ENCODE results near the gene DPYD.
"Not testable (repeated sequence)": the region's sequence is repeated elsewhere in the genome, so short reads cannot be mapped to it uniquely, and the experiment has no call there.

The DPYD gene

DNA sequence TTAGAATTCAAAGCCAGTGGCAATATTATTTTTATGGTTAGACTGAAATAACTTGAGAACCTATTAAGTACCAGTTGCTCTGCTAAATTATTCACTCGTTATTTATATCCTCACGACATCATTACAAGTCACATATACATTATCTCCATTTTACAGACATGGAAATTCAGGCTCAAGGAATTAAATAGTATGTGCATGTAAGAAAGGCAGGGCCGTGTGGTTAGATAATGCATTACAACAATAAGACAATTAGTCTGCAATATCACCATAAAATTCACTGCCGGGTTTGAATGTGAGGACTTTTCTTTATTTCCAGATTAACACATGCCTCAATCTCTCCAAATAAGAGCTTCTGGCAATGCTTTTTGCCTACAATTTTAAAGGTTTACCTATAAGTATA lies 675.8 kb downstream of the DPYD start:
- in situ Hi-C loops (cut with MboI; ENCODE audit: low sequenced_read_pairs) = no loop called here

DNA sequence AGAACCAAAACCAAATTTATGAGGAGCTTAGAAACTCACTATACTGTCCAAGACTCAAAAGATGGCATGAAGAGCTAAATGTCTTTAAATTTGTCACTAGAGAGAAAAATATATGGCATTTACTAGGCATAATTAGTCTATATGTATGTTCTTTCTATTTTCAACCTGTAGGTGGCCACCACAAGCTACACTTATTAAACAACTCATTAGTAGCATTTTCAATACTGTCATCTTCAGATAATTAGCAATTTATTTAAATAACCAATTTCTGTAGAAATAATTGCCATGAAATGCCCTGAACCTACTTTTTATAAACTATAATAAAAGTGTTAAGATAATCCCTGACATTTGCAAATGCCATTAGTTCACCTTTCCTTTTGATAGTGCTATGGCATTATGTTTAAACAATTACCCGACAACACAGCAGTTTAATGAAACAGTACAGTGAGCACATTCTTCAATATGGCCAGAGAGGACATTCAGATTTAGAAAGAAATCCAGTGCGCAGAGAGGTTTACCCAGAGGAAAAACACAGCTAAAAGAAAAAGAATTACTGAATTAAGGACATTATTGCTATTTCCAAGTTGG lies 676.8 kb downstream of the DPYD start:
- in situ Hi-C loops (cut with MboI; ENCODE audit: low sequenced_read_pairs) = no loop called here

DNA sequence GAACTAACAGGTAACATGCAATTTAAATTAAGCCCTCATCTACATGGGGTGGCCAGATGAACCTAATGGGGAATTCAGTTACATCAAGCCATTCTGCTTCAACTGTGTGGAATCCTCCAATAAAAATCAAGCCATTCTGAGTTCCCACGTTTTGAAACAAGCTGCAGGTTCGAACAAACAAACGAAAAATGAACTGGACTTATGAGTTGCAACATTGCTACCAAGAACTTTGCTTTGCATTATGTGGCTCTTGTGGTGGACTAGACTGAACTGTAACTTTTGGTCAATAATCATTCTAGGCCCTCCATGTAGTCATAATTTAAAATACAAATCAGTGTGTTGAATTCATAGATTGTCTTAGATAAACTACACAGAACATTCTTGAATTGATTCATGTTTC lies 682.0 kb downstream of the DPYD start:
- in situ Hi-C loops (cut with MboI; ENCODE audit: low sequenced_read_pairs) = no loop called here

DNA sequence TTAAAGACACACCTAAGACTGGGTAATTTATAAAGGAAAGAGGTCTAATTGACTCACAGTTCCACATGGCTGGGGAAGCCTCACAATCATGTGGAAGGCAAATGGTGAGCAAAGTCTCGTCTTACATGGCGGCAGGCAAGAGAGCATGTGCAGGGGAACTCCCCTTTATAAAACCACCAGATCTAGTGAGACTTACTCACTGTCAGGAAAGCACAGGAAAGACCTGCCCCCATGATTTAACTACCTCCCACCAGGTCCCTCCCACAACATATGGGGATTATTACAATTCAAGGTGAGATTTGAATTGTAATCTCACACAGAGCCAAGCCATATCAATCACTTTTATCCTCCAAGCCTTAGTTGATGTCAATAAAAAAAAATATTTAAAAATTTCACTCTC lies 689.5 kb downstream of the DPYD start:
- in situ Hi-C loops (cut with MboI; ENCODE audit: low sequenced_read_pairs) = not testable (repeated sequence)

DNA sequence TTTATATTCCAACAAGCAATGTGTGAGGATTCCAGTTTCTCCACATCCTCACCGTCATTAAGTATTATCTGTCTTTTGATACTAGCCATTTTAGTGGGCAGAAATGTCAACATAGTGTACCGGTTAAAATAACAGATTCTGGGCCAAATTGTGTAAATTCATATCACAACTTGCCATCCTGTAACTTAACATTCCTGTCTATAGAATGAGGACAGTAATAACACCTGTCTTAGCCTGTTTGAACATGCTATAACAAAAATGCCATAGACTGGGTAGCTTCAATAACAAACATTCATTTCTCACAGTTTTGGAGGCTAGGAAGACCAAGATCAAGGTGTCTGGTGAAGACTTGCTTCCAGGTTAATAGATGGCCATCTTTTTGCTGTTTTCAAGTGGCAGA lies 708.2 kb downstream of the DPYD start:
- in situ Hi-C loops (cut with MboI; ENCODE audit: low sequenced_read_pairs) = no loop called here

DNA sequence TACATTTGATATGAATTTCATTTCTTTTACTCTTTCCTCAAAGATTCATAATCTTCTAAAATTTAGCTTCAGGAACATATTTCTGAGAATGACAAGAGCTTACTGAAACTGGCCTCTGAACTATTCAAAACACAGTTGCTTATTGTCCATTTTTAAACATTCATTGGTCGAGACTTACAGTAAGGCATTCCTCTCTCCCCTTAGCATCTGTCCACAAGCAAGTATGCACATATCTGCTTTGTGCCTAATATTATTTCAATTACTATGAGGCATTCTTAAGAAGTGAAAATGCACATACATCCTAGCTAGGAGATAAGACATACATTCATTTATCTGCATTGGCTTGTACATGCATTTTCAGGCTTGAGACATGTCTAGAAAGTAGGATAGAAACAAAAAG lies 710.5 kb downstream of the DPYD start:
- in situ Hi-C loops (cut with MboI; ENCODE audit: low sequenced_read_pairs) = no loop called here

DNA sequence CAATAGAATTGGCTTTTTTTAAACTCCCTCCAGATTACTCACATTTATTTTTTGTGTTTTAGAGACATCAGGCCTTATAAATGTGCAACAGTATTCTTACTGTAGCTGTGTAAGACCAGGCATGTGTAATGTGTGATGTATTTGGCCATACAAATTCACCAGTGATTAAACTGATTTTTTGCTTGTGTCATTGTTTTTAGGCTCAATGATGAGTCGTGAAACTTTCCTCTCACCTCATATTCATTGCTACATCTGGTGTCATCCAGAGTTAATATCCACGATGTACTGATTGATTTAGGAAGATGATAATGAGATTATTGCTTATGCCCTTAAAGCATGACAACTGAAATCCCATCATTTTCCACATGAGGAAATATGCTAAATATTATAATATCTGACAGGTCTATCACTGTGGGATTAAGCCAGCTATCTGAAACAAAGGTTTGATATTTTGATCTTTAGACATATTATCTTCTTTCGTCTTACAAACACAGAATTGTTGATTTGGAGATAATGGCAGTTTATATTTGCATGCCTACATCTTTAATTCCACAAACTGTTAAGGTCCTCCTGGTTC lies 711.4 kb downstream of the DPYD start:
- in situ Hi-C loops (cut with MboI; ENCODE audit: low sequenced_read_pairs) = no loop called here

DNA sequence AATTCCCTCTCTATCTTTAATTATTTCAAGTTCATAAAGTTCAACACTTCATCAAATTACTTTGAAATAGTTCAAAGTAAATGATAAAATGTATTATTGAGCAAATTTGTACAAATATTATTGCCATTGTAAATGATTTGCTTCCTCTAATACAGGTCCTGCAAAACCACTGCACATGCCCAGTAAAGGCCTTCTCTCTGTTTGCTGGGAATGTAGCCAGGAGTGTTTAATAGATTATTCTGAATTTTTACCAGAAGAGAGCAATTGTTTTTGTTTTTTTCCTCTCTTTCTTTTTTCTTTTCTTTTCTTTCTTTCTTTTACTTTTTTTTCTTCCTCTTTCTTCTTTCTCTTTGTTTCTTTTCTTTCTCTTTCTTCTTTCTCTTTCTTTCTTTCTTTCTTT lies 713.0 kb downstream of the DPYD start:
- in situ Hi-C loops (cut with MboI; ENCODE audit: low sequenced_read_pairs) = no loop called here

DNA sequence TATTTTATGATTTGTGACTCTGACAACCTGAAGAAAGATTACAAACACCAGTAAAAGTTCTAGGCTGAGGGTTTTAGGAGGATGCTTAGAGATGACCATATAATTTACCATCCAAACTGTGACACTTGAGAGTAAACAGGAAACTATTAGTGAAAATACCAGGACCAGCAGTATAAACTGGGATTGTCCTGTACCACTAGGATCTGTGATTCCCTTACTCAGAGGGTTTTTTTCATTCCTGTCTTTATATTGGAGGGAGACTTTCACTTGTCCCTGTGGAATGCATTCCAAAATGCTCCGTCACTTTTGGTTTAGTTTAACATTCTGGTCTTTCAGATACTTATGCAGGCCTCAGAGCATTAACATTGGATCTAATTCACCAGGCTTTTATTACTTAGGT lies 716.4 kb downstream of the DPYD start:
- in situ Hi-C loops (cut with MboI; ENCODE audit: low sequenced_read_pairs) = no loop called here

DNA sequence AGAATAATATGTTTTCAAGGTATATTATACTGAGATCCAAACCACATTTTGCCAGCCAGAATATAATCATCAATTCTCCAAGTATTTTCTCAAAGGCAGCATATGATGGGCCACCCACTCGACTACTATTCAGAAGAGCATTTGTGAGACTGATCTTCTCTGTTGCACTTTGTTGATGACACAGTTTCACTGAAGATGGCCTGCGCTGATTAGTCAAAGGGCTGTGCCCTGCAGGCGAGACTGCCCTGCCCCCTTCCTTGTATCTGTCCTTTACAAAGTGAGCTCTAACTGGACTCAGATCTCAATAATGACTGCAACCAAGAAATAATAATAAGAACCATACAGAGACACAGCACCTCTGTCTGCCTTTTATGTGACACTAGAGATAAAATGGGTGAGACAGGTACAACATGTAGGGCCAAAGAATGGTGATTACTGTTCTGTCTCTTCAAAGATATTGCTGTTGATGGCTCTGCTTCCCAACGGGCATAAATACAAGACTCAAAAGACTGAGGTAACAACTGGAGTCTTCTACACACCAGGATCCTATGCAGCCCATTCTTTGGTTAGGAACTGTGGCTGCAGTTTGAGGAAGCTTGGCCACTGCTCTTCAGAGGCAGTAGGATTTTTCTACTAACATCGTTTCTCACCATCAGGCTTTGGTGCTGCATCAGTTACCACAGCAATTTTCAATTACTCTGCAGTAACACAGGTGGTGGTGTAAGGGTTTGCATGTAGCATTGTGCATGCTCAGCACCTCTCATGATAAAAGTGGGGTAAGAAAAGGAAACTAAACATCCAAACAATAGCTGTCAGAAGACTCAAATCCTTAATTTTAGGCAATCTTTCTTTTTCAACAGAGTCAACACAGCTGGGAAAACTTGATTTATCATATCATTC lies 718.1 kb downstream of the DPYD start:
- in situ Hi-C loops (cut with MboI; ENCODE audit: low sequenced_read_pairs) = no loop called here

DNA sequence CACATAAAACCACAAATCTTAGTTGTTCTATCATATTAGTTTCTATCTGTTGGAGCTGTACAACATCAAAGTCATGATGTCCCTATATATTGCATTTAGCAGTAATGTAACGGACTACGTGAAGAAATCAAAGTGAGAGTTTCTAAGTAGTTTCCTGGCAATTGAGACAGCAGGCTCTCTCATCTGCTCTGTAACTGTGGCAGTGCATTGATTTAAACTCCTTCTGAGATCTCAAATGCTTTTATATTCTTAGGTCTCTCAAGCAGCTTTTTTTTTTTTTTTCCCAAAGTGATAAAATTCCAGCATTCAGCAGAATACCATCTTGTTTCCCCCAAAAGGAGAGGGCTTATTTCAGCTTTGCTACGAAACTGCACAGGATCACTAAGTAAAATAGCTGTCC lies 719.2 kb downstream of the DPYD start:
- in situ Hi-C loops (cut with MboI; ENCODE audit: low sequenced_read_pairs) = no loop called here

DNA sequence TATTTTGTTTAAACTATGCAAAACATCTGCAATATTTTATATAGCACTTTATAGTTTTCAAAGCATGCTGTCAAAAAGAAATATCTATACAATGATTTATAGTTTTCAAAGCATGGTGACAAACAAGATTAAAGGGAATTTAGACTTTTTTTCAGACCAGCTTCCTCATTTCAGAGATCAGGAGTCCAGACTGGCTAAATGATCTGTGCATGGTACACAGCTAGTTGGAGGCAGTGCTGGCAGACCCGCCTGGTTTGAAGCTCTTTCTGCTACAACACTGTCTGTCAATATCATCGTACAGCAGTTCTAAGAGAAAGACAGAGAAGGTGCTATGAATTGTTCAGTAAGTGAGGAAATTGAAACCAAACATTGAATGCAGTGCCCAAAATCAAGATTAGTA lies 720.2 kb downstream of the DPYD start:
- in situ Hi-C loops (cut with MboI; ENCODE audit: low sequenced_read_pairs) = no loop called here

DNA sequence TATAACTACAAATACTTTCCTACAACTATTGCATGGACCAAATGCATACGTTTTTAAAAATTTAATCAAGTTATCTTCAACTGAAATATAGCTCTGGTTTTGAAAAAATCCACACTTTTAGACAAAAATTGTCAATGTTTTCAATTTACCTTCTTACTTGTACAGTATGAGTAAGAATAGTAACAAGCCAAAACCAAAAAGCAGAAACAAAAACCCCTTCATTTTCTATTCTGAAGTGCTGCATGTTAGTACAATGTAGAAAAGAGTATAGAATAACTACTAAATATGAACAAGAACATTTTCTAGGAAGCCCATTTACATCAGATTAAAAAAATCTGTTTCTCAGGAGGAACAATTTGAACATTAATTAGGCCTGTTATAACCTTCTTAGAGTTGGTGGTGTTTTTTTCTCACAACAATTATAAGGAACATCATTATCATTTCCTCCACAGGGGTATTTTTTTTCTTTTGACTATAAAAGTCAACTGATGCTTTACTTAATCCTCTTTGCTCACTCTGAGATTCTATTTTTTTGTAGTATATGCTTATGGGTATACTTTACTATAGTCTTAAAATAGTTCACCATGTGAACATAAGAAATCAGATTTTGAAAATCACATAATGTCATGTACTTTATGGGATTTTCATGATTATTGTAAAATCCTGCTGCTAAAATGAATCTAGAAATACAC lies 723.9 kb downstream of the DPYD start:
- in situ Hi-C loops (cut with MboI; ENCODE audit: low sequenced_read_pairs) = no loop called here

DNA sequence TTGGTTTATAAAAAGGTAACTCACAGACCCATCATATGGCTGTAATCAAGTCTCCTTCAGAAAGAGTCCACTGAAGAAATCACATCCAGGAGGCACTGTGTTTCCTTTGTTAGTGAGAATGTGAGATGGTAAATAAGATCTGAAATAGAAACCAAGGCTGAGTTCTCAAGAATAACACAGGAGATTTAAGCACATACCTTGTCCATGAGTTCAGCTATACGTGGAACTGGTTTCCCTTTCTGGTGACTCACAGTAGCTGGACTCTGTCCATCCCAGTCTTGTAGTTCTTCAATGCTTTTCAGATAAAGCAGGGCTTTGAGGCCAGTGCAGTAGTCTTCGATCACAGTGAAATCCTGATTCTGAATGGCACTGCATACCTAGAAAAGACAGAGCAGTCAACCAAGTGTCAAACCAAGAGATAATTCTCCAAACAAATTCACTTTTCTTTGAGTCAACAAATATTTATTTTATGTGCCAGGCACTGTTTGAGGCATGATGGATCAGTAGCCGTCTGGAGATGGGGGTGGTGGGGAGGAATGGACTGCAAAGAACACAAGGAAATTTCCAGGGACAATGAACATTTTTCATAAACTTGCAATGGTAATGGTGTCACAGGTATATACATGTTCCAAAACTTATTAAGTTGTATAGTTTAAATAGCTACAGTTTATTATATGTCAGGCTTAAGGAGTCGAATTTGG lies 727.8 kb downstream of the DPYD start:
- in situ Hi-C loops (cut with MboI; ENCODE audit: low sequenced_read_pairs) = no loop called here

DNA sequence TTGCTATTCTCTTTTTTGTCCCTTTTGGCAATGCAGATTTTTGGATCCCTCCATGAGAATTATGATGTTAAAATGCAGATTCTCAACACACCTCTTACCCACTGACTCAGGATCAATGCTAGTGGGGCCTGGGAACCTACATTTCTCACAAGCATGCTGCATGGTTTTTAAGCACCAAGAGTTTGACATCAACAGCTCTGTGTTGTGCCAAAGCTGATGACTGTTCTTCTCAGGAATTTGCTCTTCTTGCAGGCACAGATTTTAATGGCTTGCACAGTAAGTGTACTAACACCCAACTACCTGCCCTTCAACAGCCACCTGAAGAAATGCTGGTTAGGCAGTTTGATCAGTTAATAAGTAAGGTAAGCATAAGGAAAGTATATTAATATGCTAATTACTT lies 730.5 kb downstream of the DPYD start:
- in situ Hi-C loops (cut with MboI; ENCODE audit: low sequenced_read_pairs) = no loop called here

DNA sequence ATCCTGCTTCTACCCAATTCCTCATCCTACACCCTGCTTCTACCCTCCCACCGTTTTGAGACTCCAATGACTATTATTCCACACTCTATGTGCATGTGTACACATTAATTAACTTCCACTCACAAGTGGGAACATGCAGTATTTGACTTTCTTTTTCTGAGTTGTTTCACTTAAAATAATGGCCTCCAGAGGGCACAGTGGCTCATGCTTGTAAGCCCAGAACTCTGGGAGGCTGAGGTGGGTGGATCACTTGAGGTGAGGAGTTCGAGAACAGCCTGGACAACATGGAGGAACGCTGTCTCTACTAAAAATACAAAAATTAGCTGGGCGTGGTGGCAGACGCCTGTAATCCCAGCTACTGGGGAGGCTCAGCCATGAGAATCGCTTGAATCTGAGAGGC lies 734.5 kb downstream of the DPYD start:
- in situ Hi-C loops (cut with MboI; ENCODE audit: low sequenced_read_pairs) = no loop called here

DNA sequence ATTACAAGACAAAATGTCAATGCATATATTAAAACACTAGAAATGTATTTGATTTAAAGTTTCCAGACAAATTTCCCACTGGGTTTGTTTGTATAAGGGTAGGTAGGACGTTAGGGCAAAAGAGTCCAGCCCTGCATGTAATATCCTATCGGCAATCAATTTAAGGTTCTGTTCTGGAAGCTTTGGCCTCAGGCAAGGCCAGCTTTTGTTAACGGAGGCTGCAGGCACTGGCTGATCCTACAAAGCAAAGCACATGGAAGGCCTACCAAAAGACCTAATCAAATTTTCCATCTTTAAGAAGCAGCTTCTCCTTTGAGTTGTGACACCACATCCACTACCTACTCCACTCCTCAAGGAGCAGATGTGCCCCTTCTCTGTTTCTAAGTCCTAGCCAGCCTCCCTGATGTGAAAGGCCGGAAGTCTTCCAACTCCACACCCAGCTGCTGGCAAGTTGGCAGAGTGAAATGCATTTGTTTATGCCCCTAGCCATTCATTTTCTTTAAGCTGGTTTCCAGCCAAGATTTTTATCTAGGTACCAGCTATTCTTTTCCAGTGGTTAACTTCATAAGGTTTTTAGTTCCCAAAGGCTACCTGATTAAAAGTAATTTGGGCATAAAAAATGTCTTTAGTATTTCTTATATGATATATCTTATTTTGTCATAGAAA lies 746.7 kb downstream of the DPYD start:
- in situ Hi-C loops (cut with MboI; ENCODE audit: low sequenced_read_pairs) = no loop called here

DNA sequence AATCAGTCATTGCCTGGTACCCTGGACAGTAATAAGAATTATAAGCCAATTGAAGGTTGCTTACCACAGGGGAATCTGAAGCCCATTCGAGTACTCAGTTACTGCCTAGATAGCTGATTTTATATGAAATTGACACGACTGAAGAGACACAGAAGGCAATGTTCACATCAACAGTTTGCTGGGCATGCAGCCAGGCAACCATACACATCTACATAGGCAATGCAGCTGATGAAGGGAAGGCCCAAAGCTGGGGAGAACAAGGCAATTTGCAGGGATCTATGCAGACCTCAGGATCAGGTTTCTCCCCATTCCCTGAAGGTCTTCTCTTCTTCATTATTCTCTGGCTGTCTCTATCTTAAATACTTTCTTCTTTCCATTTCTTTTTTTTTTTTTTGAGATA lies 750.5 kb downstream of the DPYD start:
- in situ Hi-C loops (cut with MboI; ENCODE audit: low sequenced_read_pairs) = no loop called here

DNA sequence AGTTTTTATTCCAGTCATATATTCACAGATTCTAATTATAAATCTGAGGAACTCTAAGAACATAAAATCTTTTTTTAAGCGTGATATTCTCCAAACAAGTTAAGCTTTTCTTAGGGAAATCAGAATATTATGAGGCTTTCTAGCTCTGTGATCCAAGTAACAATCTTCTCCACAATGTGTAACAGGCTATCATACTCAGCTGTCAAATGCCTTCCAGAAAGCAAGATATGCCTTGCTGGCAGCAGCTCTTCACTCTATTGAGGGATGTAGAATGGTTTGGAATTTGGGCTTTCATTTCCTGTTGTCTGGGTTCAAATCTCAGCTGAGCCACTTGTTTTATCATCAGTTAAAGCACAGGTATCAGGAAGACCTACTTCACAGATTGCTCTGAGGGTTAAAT lies 752.8 kb downstream of the DPYD start:
- in situ Hi-C loops (cut with MboI; ENCODE audit: low sequenced_read_pairs) = no loop called here

DNA sequence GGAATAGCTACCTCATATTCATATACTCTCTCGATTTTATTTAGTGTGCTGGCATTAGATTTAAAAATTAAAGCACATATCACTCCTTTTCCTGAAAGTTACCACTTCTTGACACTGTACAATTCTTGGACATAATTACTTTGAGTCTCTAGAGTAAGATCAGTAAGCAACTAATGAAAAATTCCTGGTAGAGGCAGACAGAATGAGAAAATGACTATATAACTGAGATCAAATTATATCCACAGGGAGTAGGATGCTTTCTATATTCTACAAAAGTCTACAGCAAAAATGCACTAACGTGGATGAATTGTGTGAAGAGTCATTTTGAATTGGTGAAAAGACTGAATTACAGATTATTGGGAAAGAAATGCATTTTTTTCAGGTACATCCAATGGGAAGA lies 753.6 kb downstream of the DPYD start:
- in situ Hi-C loops (cut with MboI; ENCODE audit: low sequenced_read_pairs) = no loop called here

DNA sequence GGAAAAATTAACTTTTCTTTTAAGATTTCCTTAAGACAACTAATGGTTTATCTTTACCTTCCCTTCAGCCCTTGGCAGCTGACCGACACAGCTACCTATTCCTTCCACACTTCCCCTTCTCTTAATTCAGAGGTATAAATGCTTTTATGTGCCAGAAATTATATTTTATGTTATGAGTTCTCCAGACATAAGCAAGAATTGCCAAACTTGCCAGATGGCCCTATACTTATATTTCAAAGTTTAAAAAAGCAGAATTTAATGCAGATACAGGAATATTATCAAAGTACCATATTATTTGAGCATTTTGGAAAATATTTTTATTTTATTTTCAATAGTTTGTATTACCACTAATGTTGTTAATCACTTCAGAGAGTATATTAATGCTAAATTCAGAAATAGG lies 754.2 kb downstream of the DPYD start:
- in situ Hi-C loops (cut with MboI; ENCODE audit: low sequenced_read_pairs) = no loop called here
